ENCODE measurements around the gene USP26.
"Not testable (repeated sequence)": the region's sequence is repeated elsewhere in the genome, so short reads cannot be mapped to it uniquely, and the experiment has no call there.

The USP26 gene, protein sequence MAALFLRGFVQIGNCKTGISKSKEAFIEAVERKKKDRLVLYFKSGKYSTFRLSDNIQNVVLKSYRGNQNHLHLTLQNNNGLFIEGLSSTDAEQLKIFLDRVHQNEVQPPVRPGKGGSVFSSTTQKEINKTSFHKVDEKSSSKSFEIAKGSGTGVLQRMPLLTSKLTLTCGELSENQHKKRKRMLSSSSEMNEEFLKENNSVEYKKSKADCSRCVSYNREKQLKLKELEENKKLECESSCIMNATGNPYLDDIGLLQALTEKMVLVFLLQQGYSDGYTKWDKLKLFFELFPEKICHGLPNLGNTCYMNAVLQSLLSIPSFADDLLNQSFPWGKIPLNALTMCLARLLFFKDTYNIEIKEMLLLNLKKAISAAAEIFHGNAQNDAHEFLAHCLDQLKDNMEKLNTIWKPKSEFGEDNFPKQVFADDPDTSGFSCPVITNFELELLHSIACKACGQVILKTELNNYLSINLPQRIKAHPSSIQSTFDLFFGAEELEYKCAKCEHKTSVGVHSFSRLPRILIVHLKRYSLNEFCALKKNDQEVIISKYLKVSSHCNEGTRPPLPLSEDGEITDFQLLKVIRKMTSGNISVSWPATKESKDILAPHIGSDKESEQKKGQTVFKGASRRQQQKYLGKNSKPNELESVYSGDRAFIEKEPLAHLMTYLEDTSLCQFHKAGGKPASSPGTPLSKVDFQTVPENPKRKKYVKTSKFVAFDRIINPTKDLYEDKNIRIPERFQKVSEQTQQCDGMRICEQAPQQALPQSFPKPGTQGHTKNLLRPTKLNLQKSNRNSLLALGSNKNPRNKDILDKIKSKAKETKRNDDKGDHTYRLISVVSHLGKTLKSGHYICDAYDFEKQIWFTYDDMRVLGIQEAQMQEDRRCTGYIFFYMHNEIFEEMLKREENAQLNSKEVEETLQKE

DNA sequence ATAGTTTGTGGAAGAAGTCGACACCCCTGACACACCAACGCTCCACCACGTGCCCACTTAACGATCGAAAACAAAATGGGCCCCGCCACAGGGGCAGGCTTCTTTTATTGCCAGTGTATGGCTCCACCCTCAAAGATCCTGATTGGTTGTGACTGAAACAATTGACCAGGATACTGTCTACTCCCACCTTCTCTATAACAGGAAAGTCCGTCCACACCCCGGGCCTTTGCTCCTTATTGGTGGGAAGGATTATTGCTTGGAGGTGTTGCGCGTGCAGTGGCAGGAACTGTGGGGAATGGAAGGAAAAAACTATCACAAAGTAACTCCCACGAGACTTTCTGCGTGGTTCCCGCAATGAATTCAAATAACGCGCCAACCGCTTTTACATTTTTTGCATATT, at the start of gene USP26:
USP26 (minus strand) TSS at position 79 of the 400 bp plus-strand sequence. CDS start 68,889 bp downstream, outside the sequence.
- DNase-seq (ENCODE audit: low read depth in 4 of 4, low spot score in 1 of 4) = no peak

DNA sequence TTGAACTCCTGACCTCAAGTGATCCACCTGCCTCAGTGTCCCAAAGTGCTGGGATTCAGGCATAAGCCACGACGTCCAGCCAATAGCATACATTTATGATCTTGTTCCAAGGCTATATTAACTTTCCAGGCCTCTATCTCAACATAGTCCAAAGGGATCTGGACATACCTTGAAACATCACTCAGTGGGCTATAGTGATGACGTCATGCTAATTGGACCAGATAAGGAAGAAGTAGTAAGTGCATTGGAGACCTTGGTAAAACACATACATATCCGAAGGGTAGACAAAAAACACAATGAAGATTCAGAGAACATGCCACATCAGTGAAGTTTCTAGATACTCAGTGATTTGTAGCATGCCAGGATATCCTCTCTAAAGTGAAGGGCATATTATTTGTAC, 37.4 kb upstream of the USP26 start:
- no peak for DNase-seq (ENCODE audit: low read depth in 4 of 4, low spot score in 1 of 4)

DNA sequence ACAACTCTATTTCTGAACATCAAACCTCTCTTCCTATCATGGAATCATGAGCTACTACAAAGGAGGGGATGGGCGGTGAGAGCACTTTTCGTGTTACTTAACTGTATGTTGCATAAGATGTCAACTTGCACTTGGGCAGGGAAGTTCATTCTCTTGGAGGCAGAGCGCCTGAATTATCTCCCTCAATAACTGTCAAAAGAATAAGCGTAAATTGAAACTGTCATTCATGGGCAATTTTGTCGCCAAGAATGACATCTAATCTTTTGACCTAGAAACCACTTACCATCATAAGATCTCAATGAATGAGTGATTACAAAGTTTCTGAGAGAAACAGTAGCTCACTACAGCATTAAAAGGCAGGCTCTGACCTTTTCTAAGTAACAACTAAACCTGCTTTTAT, 23.5 kb upstream of the USP26 start:
- no peak for DNase-seq (ENCODE audit: low read depth in 4 of 4, low spot score in 1 of 4)

DNA sequence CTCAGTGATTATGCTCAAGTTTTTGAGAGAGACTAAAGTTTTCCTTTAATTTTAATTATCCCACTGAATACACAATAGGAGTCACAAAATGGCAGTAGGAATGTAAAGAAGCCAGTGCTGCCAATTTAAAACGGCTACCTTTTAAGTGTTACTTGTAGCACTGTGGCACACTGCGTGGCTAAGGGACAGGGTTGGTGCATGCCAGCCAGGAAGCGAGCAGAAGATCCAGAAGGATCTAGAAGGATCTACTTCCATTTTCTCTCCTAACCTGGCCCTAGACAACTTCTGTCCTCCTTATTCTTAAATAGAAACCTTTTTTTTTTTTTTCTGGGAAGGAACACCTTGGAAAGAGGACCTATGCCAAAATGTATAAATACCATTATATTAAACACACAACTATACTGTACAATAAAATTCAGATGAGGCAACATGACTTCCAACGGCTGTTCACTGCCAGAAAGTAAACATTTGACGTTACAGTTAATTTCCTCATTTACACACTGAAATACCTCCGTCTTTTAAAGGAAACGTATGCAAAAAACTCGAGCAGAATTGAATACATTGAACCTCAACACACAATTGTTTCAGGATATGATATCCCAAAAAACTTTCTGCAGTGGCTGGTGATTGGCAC, 2.7 kb downstream of the USP26 start:
- no peak for DNase-seq (ENCODE audit: low read depth in 4 of 4, low spot score in 1 of 4)

DNA sequence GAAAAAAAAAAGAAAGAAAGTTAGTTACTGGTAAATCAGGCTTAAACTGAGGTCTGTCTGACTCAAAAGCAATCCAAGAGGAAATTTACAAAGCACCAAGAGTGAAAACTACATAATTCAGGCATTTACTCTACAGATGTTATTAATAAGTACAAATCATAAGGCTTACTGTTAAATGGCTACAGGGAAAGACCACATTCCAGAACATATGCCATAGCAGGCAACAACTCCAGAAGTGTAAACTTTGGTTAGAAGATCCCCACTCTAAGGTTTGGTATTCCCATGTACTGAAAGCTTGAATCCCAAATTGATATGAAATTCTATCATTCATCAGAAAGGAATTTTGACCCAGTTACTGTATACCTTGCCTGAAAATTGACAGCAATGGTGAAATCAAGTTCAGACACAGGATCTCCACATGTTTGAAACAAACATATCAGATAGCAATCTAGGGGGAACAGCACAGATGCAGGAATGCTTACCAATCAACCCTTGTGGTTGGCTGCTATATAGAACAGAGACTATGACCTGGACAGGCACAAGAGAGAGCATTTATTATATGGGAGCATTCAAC, 6.6 kb downstream of the USP26 start:
- no peak for DNase-seq (ENCODE audit: low read depth in 4 of 4, low spot score in 1 of 4)

DNA sequence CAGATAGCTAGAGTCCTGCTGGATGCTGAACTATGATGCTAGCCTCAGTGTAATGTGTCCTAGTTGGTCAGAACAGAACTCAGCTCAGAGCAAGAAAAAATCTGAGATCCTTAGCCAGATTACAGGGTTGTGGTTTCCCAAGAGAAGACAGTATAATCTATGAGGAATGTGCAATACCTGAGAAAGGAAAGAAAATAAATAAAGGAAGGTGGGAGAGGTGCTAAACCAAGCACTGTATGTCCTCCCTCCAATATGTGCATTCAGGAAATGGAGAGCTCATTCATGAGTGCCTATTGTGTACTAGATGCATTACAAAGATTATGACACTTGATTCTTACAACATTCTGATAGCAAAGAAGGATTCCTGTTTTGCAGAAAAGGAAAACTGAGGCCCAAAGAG, 7.5 kb downstream of the USP26 start:
- no peak for DNase-seq (ENCODE audit: low read depth in 4 of 4, low spot score in 1 of 4)

DNA sequence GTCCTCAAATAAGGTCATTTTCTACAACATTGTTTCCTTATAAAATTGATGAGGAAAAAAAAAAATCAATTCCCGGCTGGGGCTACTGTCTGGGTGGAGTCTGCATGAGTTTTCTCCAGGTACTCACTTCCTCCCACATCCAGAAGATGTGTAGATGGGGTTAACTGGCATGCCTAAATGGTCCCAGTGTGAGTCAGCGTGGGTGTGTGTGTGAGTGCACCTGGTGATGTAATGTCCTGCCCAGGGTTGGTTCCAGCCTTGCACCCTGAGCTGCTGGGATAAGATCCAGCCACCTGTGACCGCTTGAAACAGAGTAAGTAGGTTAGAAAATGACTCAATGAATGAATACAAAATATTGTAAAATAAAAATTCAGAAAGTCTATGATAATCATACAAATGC, 11.1 kb downstream of the USP26 start:
- DNase-seq (ENCODE audit: low read depth in 4 of 4, low spot score in 1 of 4) = no peak

DNA sequence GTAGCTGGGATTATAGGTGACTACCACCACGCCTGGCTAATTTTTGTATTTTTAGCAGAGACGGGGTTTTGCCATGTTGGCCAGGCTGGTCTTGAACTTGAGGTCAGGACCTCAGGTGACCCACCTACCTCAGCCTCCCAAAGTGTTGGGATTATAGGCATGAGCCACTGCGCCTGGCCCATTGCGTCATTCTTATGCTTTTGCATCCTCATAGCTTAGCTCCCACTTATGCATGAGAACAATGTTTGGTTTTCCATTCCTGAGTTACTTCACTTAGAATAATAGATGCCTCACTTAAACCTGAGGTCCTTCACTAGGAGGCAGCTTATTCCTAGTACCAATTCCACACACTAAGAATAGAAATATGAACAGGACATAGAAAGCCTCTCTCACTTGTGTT, 11.9 kb downstream of the USP26 start:
- not testable (repeated sequence) for DNase-seq (ENCODE audit: low read depth in 4 of 4, low spot score in 1 of 4)

DNA sequence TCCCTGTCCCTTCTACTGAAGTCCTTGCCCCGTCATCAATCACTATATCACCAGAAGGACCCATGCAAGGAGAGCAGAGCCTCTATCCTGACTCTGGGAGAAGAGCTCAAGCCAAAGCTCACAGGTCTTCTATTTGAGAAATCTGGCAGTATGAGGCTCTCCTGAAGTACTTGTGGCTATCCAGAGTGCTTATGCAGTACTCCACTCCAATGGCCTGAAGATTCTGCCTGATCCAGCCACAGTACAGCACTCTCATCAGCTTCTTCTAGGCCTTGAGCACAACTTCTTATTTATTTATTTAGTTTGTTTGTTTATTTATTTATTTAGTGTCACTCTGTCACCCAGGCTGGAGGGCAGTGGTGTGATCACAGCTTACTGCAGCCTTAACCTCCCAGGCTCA, 13.0 kb downstream of the USP26 start:
- no peak for DNase-seq (ENCODE audit: low read depth in 4 of 4, low spot score in 1 of 4)

DNA sequence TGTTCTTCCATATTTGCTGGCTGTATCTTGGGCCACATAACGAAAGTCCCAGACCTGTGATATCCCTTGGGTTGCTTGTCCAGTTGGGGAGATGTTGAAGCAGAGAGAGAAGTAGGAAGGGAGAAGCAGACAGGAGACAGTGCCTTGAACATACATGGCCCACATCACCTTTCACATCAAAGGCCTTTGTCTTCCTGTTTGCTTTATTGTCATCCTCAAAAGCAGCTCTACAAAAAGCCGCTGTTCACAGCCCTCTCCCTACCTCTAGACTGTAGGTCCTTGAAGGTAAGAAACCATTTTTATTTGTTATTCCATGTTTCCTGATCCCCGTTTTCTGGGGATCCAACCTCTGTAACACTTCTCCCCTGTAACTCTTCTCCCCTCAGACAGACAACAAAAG, 14.9 kb downstream of the USP26 start:
- no peak for DNase-seq (ENCODE audit: low read depth in 4 of 4, low spot score in 1 of 4)

DNA sequence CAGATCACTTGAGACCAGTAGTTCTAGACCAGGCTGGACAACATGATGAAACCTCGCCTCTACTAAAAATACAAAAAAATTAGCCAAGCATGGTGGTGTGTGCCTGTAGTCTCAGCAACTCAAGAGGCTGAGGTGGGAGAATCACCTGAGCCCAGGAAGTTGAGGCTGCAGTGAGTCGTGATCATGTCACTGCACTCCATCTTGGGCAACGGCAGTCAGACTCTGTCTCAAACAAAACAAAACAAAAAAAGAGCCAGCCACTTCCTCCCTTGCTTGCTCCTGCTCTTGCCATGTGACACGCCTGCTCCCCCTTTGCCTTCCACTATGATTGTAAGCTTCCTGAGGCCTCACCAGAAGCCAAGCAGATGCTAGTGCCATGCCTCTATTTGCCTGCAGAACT, 19.1 kb downstream of the USP26 start:
- not testable (repeated sequence) for DNase-seq (ENCODE audit: low read depth in 4 of 4, low spot score in 1 of 4)

DNA sequence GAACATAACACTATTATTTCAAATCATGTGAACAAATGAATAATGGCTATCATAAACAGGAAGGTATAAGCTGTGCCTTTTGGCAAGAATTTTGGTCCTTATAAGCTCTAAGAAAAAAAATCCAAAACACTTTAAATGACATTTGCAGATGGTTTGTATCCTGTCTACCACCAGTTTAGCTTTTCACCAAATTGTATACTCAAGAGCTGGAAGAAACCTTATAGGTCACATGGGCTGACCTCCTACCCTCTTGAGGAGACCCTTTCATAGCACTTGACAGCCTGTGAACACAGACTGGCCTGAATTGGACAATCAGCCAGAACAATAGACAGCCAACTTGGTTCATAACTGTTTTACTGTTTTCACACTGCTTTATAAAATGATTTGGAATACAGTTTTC, 24.3 kb downstream of the USP26 start:
- no peak for DNase-seq (ENCODE audit: low read depth in 4 of 4, low spot score in 1 of 4)

DNA sequence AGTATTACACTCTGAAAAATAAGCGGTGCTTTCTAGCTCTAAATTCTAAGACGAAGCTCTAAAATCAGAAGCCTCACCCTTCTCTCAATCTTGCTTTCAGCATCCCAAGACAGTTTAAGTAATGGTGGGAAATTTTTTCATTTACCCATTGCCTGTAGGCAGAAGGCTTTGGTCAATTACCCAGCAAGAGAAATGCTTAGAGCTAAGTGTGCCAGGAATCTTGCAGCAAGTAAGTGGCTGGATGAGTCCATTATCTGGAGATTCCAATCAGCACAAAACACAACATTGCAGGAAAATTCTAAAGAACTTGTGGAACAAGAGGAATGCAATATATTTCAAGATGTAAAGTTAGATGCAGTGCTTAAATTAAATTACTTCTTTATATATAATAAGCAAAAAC, 28.4 kb downstream of the USP26 start:
- DNase-seq (ENCODE audit: low read depth in 4 of 4, low spot score in 1 of 4) = no peak

DNA sequence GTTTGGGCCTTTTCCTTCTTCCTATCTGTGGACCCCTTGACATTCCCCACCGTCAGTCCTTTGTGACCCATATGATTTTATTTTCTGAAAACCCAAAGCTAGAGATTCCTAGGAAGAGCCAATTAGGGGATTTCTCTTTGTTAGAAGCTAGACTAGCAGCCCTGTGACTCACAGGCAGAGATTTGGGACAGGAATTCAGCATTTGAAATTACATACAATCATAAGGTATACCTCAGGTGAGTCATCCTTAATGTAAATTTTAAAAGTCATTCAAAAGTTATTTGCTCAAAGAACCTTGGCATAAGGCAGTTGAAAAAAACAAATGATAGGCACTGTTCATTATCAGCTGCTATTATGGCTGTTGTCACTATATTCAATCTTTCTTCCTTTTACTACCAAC, 40.6 kb downstream of the USP26 start:
- DNase-seq (ENCODE audit: low read depth in 4 of 4, low spot score in 1 of 4) = no peak

DNA sequence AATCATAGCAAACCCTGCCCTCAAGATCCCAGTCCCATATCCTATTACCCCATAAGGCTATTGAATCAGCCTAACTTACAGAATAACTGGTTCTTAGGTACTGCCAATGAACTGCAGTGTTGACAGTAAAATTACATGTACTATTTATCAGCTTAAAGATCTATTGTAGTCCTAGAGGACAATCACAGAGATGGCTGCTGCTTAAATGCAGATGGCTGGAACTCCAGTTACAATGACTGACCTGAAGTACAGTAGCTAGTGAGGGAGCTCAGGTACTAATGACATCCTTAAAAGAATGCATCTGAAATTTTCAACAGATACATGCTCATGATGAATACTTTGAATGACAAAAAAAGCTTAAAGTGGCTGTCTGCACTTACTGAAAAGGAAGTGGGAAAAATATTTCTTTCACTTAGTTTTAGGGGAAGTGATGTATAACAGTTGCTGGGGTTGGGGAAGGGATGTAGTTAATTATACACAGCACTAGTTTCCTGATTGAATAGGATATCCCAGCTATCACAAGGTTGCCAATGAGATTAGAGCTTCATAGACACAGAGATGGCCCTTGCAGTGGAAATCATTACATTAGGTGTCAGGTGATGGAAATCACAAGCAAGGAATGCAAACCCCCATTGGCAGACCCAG, 42.0 kb downstream of the USP26 start:
- no peak for DNase-seq (ENCODE audit: low read depth in 4 of 4, low spot score in 1 of 4)

DNA sequence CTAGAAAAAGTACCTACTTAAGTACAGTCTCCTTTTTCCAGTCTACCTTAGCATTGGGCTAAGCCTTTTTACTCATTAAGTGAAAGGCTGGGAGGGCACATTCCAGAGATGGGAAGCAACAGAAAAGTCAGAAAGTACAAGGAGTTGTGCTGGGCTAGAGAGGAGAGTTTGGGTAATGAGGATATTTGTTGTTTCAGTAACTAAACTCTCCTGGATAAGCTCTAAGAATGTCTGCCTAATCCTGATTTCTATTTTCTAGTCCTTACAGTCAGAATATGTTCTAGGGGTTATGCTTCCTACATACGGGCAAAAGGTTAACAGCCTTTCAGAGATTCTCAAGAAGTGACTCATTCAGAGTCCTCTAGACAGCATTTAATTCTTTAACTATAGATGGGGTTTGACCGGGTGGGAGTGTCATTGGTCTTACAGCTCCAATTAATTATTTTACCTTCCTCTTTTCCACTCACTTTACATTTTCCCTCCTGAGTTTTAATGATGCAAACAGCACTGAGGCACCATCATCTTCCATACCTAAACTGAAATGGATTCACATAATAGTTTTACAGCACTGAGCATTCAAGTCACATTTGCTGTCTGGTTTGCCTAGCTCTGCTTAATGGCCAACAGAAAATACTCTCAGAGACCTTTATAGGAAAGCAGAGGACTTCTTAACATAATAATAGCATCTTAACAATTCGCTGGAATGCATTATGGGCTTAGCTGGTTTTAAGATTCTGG, 42.9 kb downstream of the USP26 start:
- no peak for DNase-seq (ENCODE audit: low read depth in 4 of 4, low spot score in 1 of 4)

DNA sequence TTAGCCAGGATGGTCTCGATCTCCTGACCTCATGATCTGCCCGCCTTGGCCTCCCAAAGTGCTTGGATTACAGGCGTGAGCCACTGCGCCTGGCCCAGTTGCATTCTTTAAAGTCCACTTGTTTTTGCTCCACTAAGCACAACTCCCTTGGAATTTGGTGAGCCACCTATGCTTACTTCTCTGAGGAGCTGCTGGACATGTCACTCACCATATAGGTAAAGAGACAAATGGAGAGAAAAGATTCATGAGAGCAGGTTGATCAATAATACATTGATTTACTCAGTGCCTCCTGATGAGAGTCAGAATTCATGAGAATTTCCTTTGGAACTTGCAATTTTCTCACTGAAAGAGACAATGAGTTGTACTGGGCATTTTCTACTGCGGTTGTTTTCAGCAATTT, 48.2 kb downstream of the USP26 start:
- no peak for DNase-seq (ENCODE audit: low read depth in 4 of 4, low spot score in 1 of 4)

DNA sequence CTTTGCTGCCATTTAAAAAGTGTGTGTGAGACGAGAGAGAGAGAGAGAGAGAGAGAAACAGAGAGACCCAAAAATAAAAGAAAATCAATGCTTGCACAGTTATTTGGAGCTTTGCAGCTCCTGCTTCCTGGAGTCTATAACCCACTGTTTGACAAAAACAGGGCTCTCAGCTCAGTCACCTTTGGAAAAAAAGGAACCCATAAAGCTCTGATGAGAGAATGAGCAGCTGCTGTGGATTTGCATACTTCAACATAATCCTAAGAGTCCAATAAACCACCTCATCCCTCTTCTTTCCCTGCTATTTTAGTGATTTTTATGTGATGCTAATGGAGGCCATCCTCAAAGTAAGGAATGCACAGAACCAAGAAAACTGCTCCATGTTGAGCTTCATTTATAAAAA, 50.3 kb downstream of the USP26 start:
- DNase-seq (ENCODE audit: low read depth in 4 of 4, low spot score in 1 of 4) = no peak

DNA sequence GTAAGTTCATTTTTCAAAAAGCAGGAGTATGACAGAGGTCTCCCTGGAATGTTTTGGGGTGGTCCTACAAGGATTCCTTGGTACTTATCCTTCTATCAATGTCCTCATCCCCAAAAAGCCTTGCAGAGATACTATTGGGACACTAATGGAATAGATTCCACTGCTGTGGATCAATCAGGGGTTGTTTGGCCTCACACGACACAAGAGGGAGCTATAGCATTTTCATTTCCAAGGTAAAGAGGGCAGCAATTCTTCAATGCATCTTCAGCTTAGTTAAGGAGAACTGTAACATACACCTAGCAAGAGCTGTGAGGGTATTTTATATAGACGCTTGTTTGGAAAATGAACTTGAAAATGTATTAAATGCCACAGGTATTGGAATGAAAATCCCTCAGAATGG, 50.9 kb downstream of the USP26 start:
- DNase-seq (ENCODE audit: low read depth in 4 of 4, low spot score in 1 of 4) = no peak

DNA sequence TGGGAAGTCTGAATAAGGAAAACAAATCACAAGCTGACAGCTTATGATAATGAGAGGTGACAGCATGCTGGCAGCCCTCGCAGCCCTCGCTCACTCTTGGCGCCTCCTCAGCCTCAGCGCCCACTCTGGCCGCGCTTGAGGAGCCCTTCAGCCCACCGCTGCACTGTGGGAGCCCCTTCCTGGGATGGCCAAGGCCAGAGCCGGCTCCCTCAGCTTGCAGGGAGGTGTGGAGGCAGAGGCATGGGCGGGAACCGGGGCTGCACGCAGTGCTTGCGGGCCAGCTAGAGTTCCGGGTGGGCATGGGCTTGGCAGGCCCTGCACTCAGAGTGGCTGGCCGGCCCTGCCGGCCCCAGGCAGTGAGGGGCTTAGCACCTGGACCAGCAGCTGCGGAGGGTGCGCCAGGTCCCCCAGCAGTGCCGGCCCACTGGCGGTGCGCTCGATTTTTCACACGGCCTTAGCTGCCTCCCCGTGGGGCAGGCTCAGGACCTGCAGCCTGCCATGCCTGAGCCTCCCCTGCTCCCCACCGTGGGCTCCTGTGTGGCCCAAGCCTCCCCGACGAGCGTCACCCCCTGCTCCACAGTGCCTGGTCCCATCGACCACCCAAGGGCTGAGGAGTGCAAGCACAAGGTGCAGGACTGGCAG, 52.6 kb downstream of the USP26 start:
- not testable (repeated sequence) for DNase-seq (ENCODE audit: low read depth in 4 of 4, low spot score in 1 of 4)

All from stimulated activated CD4-positive, alpha-beta T cell treated with anti-CD3 and anti-CD28 coated beads, Interleukin-1b, Interleukin-23, amount 100 ng/mL, for 24 hours (primary cell).